Osteocyte (in vitro differentiated cells): ENCODE measurements around the gene KCTD16. TPM values are rescaled to one million over a fixed set of nuclear protein-coding genes. Genes with fewer than 3 reads are reported as not detected.

Experiments used
- DNase-seq: peaks from one replicate; pipeline ENCODE4 v3.0.0; 2021; ENCODE audit warnings: mixed read lengths; ENCODE audit not compliant: unreplicated experiment; ENCODE audit errors: extremely low spot score
- H3K27ac Mint-ChIP-seq: one replicate; pipeline ENCODE4 v1.8.0; 2021; ENCODE audit warnings: mild to moderate bottlenecking, mixed read lengths; ENCODE audit not compliant: unreplicated experiment
- H3K27me3 Mint-ChIP-seq: one replicate; pipeline ENCODE4 v1.8.0; 2021; ENCODE audit warnings: mixed read lengths; ENCODE audit not compliant: unreplicated experiment
- H3K36me3 Mint-ChIP-seq: one replicate; pipeline ENCODE4 v1.8.0; 2021; ENCODE audit warnings: mixed read lengths; ENCODE audit not compliant: unreplicated experiment
- H3K4me1 Mint-ChIP-seq: one replicate; pipeline ENCODE4 v1.8.0; 2021; ENCODE audit warnings: mixed read lengths; ENCODE audit not compliant: unreplicated experiment
- H3K4me3 Mint-ChIP-seq: one replicate; pipeline ENCODE4 v1.8.0; 2021; ENCODE audit warnings: mild to moderate bottlenecking, moderate library complexity, mixed read lengths; ENCODE audit not compliant: unreplicated experiment
- H3K9me3 Mint-ChIP-seq: one replicate; pipeline ENCODE4 v1.8.0; 2021; ENCODE audit warnings: mixed read lengths; ENCODE audit not compliant: unreplicated experiment
- total RNA-seq: library from RNA; stranded (reverse); gene quantifications from 2 replicates; pipeline ENCODE4 v1.2.1, GENCODE V29; 2021
- TF ChIP-seq, protein P1 (sequence below): fragments of 200-600 bp; sonication (generic); IDR thresholded peaks from 2 replicates; pipeline ENCODE4 v1.5.0; 2021; ENCODE audit warnings: antibody characterized with exemption, mild to moderate bottlenecking, moderate library complexity

Gene KCTD16
- total RNA-seq, 1 donor from 2014 or later: 0.51 TPM

DNA sequence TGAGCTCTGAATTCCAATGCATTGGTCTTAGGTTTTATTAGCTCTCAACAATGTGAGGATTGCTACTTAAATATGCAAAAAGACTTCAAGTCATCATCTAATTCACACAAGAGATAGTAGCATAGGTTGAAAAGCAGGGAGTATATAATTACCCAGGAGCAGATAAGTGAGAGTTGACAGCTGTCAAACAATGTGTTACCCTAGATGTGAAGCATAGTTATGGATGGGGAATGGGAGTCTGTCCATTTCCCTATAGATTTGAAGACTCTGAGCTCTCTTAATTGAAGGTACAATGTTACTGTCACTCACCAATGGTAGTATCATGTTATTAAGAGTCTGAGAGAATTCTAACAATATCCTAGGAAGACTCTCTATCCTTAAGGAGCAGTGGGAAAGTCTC, 160.7 kb downstream of the KCTD16 start:
- no peak overlapping the region for H3K27ac Mint-ChIP-seq
- H3K27me3 Mint-ChIP-seq: no peaks in the 10 kb centered on the region
- no peak overlapping the region for H3K4me3 Mint-ChIP-seq
- no peak for DNase-seq
- H3K4me1 Mint-ChIP-seq: no peaks in the 10 kb centered on the region
- H3K9me3 Mint-ChIP-seq: no peaks in the 10 kb centered on the region
- TF ChIP-seq, protein P1, sequence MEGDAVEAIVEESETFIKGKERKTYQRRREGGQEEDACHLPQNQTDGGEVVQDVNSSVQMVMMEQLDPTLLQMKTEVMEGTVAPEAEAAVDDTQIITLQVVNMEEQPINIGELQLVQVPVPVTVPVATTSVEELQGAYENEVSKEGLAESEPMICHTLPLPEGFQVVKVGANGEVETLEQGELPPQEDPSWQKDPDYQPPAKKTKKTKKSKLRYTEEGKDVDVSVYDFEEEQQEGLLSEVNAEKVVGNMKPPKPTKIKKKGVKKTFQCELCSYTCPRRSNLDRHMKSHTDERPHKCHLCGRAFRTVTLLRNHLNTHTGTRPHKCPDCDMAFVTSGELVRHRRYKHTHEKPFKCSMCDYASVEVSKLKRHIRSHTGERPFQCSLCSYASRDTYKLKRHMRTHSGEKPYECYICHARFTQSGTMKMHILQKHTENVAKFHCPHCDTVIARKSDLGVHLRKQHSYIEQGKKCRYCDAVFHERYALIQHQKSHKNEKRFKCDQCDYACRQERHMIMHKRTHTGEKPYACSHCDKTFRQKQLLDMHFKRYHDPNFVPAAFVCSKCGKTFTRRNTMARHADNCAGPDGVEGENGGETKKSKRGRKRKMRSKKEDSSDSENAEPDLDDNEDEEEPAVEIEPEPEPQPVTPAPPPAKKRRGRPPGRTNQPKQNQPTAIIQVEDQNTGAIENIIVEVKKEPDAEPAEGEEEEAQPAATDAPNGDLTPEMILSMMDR: no peak
- H3K36me3 Mint-ChIP-seq: no peaks in the 10 kb centered on the region

DNA sequence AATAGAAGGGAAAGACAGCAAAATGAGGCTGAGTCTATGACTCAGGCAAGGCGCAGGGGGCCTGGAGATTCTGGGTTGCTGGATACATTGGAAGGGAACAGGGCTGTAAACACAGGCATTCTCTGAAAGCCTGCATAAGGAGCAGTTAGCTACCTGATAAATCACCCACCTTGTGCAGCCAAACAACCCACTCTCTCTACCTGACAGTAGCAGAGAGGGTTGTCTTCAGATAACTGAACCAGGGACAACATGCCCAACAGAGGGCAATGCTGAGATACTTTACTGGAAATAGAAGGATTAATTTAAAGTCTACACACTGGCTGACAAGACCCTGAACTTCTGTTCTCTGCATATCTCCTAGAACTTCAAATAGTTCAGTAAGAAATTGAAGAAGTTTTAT, 161.6 kb downstream of the KCTD16 start:
- Mint-ChIP-seq H3K4me3 (no peak overlapping the region), H3K27me3 (no peaks in the 10 kb centered on the region), H3K36me3 (no peaks in the 10 kb centered on the region), H3K27ac (no peak overlapping the region), H3K4me1 (no peaks in the 10 kb centered on the region), H3K9me3 (no peaks in the 10 kb centered on the region)
- no peak for DNase-seq
- TF ChIP-seq, protein P1: no peak

DNA sequence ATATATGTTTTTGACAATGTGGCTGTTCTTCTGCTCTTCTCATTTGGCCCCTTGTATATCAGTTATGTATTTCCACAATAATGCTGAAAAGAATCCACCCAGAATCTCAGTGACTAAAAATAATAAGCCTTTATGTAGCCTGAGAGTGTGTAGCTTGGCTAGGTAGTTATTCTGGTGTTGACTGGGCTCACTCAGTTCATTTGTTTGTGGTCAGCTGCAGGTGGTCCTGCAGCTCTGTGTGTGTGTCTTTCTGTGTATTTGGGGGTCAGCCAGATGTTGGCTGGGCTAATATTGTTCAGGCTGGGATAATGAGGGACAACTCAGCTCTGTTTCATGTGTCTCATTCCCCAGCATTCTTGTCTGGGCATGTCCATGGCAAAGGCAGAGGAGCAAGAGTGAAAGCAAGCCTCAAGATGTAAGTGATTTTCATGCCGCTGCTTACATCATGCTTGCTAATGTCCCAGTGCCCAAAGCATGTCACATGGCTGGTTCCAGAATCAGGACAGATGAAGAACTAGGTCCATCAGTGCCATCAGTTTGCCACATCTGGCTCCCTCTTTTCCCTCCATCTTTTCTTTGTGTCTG, 162.8 kb downstream of the KCTD16 start:
- no peaks in the 10 kb centered on the region for H3K4me1 Mint-ChIP-seq
- TF ChIP-seq, protein P1: no peak
- DNase-seq: no peak
- H3K36me3 Mint-ChIP-seq: no peaks in the 10 kb centered on the region
- no peak overlapping the region for H3K4me3 Mint-ChIP-seq
- no peak overlapping the region for H3K27ac Mint-ChIP-seq
- H3K27me3 Mint-ChIP-seq: peaks cover under 1% of the 10 kb centered on the region
- no peaks in the 10 kb centered on the region for H3K9me3 Mint-ChIP-seq

DNA sequence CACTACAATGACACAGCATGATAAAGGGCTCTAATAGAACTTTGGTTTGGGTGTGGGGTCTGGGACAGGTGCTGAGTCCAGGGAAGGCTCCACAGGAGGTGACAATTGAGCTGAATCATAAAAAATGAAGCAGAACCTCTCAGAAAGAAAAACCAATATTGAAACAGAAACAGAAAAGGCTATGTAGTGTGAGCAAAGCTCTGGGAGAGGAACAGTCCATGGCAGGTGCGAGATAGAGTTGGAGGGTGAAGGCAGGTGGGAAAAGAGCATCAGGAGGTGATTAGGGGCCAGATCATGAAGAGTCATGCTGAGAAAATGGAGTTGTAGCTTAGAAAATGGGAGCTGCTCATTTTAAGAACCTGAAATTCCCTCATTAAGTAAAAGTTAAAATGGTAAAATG, 164.9 kb downstream of the KCTD16 start:
- TF ChIP-seq, protein P1: no peak
- H3K4me3 Mint-ChIP-seq: no peak overlapping the region
- H3K27ac Mint-ChIP-seq: no peak overlapping the region
- H3K4me1 Mint-ChIP-seq: no peaks in the 10 kb centered on the region
- DNase-seq: no peak
- no peaks in the 10 kb centered on the region for H3K9me3 Mint-ChIP-seq
- H3K36me3 Mint-ChIP-seq: no peaks in the 10 kb centered on the region
- H3K27me3 Mint-ChIP-seq: peaks cover 2% of the 10 kb centered on the region

DNA sequence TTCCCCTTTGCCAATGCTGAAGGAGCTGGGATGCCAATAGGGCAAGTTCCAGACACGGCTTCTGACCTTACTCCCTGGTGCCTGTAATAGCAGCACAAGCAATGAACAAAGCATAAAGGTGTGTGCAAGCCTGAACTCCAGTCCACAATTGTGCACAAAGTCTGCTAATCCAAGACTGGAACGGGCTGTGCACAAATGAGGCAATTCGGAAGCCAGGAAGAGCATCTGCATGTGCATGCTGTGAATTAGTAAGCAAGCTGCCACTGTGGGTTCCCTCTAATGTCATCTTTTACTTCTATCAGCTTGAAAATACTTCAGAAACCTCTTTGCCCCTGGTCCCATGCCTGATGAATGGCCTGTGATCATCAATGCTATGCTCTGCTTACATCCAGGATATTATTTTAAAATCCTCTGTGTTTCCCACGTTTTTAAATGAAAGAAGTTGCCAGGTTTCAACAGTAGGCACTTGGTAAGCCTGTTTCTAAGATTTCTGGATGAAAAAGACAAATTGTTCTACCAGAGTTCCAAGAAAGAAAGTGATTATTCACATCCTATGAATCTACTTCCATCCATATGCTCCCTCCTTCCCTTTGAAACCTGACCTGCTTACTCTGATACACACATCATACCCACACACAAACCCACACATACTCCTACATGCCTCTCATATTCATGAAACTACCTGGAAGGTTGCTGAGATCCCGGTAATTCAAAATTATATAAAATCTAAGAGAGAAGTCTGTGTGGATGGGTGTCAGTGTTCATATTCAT, 165.7 kb downstream of the KCTD16 start:
- Mint-ChIP-seq H3K27ac (no peak overlapping the region), H3K4me1 (no peaks in the 10 kb centered on the region), H3K36me3 (no peaks in the 10 kb centered on the region), H3K4me3 (no peak overlapping the region), H3K27me3 (peaks cover 2% of the 10 kb centered on the region), H3K9me3 (no peaks in the 10 kb centered on the region)
- DNase-seq: no peak
- TF ChIP-seq, protein P1: no peak
